Astrocyte of the spinal cord (primary cell): ENCODE data around the gene CBLIF.
"Not testable (repeated sequence)": the region's sequence is repeated elsewhere in the genome, so short reads cannot be mapped to it uniquely, and the experiment has no call there.

Experiments
- DNase-seq: peaks from one replicate; pipeline ENCODE4 v3.0.0; 2011; ENCODE audit warnings: low read depth, low spot score
- H3K4me3 ChIP-seq: 2 replicates; pipeline ENCODE4 v1.5.1; 2011; ENCODE audit warnings: low read depth, mild to moderate bottlenecking, low read length, moderate library complexity
- CTCF ChIP-seq: IDR thresholded peaks from 2 replicates; pipeline ENCODE4 v1.5.1; 2012; ENCODE audit warnings: low read depth, mild to moderate bottlenecking, low read length, inconsistent platforms
- in situ Hi-C: cut with HindIII; loops from 2 replicates; pipeline ENCODE4 v1.10.0; 2017; ENCODE audit warnings: low sequenced_read_pairs

Gene CBLIF

GRCh38 chr11:59845399-59845798 lies at the start of gene CBLIF:
TSS of gene CBLIF (minus strand) at chr11:59845499. CDS start at chr11:59845453, 46 bp downstream.
- DNase-seq: no peak
- TF ChIP-seq CTCF: no peak
- in situ Hi-C loops: no loop called here
- H3K4me3 ChIP-seq: no peak within 1 kb of the TSS

GRCh38 chr11:59894616-59895015 lies 49.3 kb upstream of the CBLIF start:
- H3K4me3 ChIP-seq: no peak overlapping the region
- TF ChIP-seq CTCF: no peak
- DNase-seq: no peak
- in situ Hi-C loops: no loop called here

- no peak overlapping the region for H3K4me3 ChIP-seq
- in situ Hi-C loops: no loop called here
- TF ChIP-seq CTCF: no peak
- no peak for DNase-seq
These were observed 46.5 kb upstream of the CBLIF start for GRCh38 chr11:59891781-59892181.

- DNase-seq, in situ Hi-C loops, H3K4me3 ChIP-seq: not testable (repeated sequence)
These were observed 41.9 kb upstream of the CBLIF start for GRCh38 chr11:59887156-59887555.

- no peak for DNase-seq
- TF ChIP-seq CTCF: no peak
- in situ Hi-C loops: no loop called here
- H3K4me3 ChIP-seq: no peak overlapping the region
These were observed 38.3 kb upstream of the CBLIF start for GRCh38 chr11:59883597-59883996.

GRCh38 chr11:59879567-59879966 lies 34.3 kb upstream of the CBLIF start:
- H3K4me3 ChIP-seq: no peak overlapping the region
- no peak for TF ChIP-seq CTCF
- no peak for DNase-seq
- in situ Hi-C loops: no loop called here

GRCh38 chr11:59878575-59878974 lies 33.3 kb upstream of the CBLIF start, which contains the start of gene OOSP3:
TSS of gene OOSP3 (plus strand) at chr11:59878782. CDS start at chr11:59878809, 27 bp downstream.
- in situ Hi-C loops: no loop called here
- no peak for TF ChIP-seq CTCF
- no peak within 1 kb of the TSS for H3K4me3 ChIP-seq
- DNase-seq: no peak
